ENCODE results near the gene CCR6.

The CCR6 gene

GRCh38 chr6:167148997-167149396 is 26.1 kb downstream of the CCR6 start:
- Mint-ChIP-seq H3K9me3 (no peaks in the 10 kb centered on the region), H3K4me1 (ENCODE audit: low read depth) (peaks cover 36% of the 10 kb centered on the region), H3K27ac (no peak overlapping the region), H3K4me3 (no peak overlapping the region), H3K27me3 (peaks cover 6% of the 10 kb centered on the region), H3K36me3 (ENCODE audit: low read depth) (no peaks in the 10 kb centered on the region)
- intact Hi-C loops (cut with micrococcal nuclease), result no loop called here

GRCh38 chr6:167150941-167151549 is 28.1 kb downstream of the CCR6 start:
- Mint-ChIP-seq H3K4me1 (ENCODE audit: low read depth) (peaks cover 46% of the 10 kb centered on the region), H3K27me3 (peaks cover 4% of the 10 kb centered on the region), H3K4me3 (no peak overlapping the region), H3K9me3 (no peaks in the 10 kb centered on the region), H3K36me3 (ENCODE audit: low read depth) (no peaks in the 10 kb centered on the region), H3K27ac (peak overlapping the region; percentile 13)
- intact Hi-C loops (cut with micrococcal nuclease), result no loop called here

- H3K4me1 Mint-ChIP-seq (ENCODE audit: low read depth), result peaks cover 44% of the 10 kb centered on the region
- H3K4me3 Mint-ChIP-seq, result no peak overlapping the region
- H3K27ac Mint-ChIP-seq, result peak overlapping the region; percentile 13
- H3K27me3 Mint-ChIP-seq, result peaks cover 2% of the 10 kb centered on the region
- H3K9me3 Mint-ChIP-seq, result no peaks in the 10 kb centered on the region
- no peaks in the 10 kb centered on the region for H3K36me3 Mint-ChIP-seq (ENCODE audit: low read depth)
- intact Hi-C loops (cut with micrococcal nuclease), result no loop called here
Observed at GRCh38 chr6:167151648-167152047, 28.8 kb downstream of the CCR6 start.

- intact Hi-C loops (cut with micrococcal nuclease), result no loop called here
- peaks cover 3% of the 10 kb centered on the region for H3K27me3 Mint-ChIP-seq
- peaks cover 52% of the 10 kb centered on the region for H3K4me1 Mint-ChIP-seq (ENCODE audit: low read depth)
- no peak overlapping the region for H3K27ac Mint-ChIP-seq
- no peaks in the 10 kb centered on the region for H3K9me3 Mint-ChIP-seq
- no peak overlapping the region for H3K4me3 Mint-ChIP-seq
- no peaks in the 10 kb centered on the region for H3K36me3 Mint-ChIP-seq (ENCODE audit: low read depth)
Observed at GRCh38 chr6:167152862-167153261, 30.0 kb downstream of the CCR6 start.

- Mint-ChIP-seq H3K27ac (no peak overlapping the region), H3K4me3 (peak overlapping the region; percentile 58), H3K27me3 (peaks cover 3% of the 10 kb centered on the region), H3K9me3 (no peaks in the 10 kb centered on the region), H3K4me1 (ENCODE audit: low read depth) (peaks cover 53% of the 10 kb centered on the region), H3K36me3 (ENCODE audit: low read depth) (no peaks in the 10 kb centered on the region)
- intact Hi-C loops (cut with micrococcal nuclease), result no loop called here
Observed at GRCh38 chr6:167153521-167153959, 30.6 kb downstream of the CCR6 start.

GRCh38 chr6:167154291-167154690 is 31.4 kb downstream of the CCR6 start:
- Mint-ChIP-seq H3K27me3 (peaks cover 3% of the 10 kb centered on the region), H3K4me3 (no peak overlapping the region), H3K27ac (no peak overlapping the region), H3K4me1 (ENCODE audit: low read depth) (peaks cover 53% of the 10 kb centered on the region), H3K9me3 (no peaks in the 10 kb centered on the region), H3K36me3 (ENCODE audit: low read depth) (no peaks in the 10 kb centered on the region)
- intact Hi-C loops (cut with micrococcal nuclease), result no loop called here

- Mint-ChIP-seq H3K4me1 (ENCODE audit: low read depth) (peaks cover 53% of the 10 kb centered on the region), H3K27me3 (peaks cover 3% of the 10 kb centered on the region), H3K27ac (no peak overlapping the region), H3K4me3 (no peak overlapping the region), H3K9me3 (no peaks in the 10 kb centered on the region), H3K36me3 (ENCODE audit: low read depth) (no peaks in the 10 kb centered on the region)
- intact Hi-C loops (cut with micrococcal nuclease), result no loop called here
Observed at GRCh38 chr6:167154895-167155294, 32.0 kb downstream of the CCR6 start.

GRCh38 chr6:167157414-167157813 is 34.5 kb downstream of the CCR6 start:
- Mint-ChIP-seq H3K4me3 (no peak overlapping the region), H3K4me1 (ENCODE audit: low read depth) (peaks cover 36% of the 10 kb centered on the region), H3K36me3 (ENCODE audit: low read depth) (no peaks in the 10 kb centered on the region), H3K9me3 (no peaks in the 10 kb centered on the region), H3K27me3 (peaks cover 3% of the 10 kb centered on the region), H3K27ac (peak overlapping the region; percentile 51)
- intact Hi-C loops (cut with micrococcal nuclease), result no loop called here

GRCh38 chr6:167157863-167158262 is 35.0 kb downstream of the CCR6 start, which contains the start of gene GPR31:
TSS of gene GPR31 (minus strand) at chr6:167157980. CDS start at chr6:167157831, 149 bp downstream.
- intact Hi-C loops (cut with micrococcal nuclease), result no loop called here
- Mint-ChIP-seq H3K36me3 (ENCODE audit: low read depth) (no peaks in the 10 kb centered on the region), H3K4me3 (no peak within 1 kb of the TSS), H3K27me3 (peaks cover 3% of the 10 kb centered on the region), H3K9me3 (no peaks in the 10 kb centered on the region), H3K27ac (peak within 1 kb of the TSS; percentile 51), H3K4me1 (ENCODE audit: low read depth) (peaks cover 33% of the 10 kb centered on the region)

- intact Hi-C loops (cut with micrococcal nuclease), result no loop called here
- Mint-ChIP-seq H3K9me3 (no peaks in the 10 kb centered on the region), H3K27ac (no peak overlapping the region), H3K4me1 (ENCODE audit: low read depth) (peaks cover 10% of the 10 kb centered on the region), H3K4me3 (no peak overlapping the region), H3K36me3 (ENCODE audit: low read depth) (no peaks in the 10 kb centered on the region), H3K27me3 (peaks cover 3% of the 10 kb centered on the region)
Observed at GRCh38 chr6:167161851-167162467, 39.1 kb downstream of the CCR6 start.

GRCh38 chr6:167162591-167162990 is 39.7 kb downstream of the CCR6 start:
- no peak overlapping the region for H3K27ac Mint-ChIP-seq
- H3K27me3 Mint-ChIP-seq, result no peaks in the 10 kb centered on the region
- H3K4me3 Mint-ChIP-seq, result no peak overlapping the region
- no peaks in the 10 kb centered on the region for H3K9me3 Mint-ChIP-seq
- intact Hi-C loops (cut with micrococcal nuclease), result no loop called here
- no peaks in the 10 kb centered on the region for H3K36me3 Mint-ChIP-seq (ENCODE audit: low read depth)
- peaks cover 4% of the 10 kb centered on the region for H3K4me1 Mint-ChIP-seq (ENCODE audit: low read depth)

- Mint-ChIP-seq H3K4me3 (no peak overlapping the region), H3K27ac (no peak overlapping the region), H3K36me3 (ENCODE audit: low read depth) (no peaks in the 10 kb centered on the region), H3K4me1 (ENCODE audit: low read depth) (no peaks in the 10 kb centered on the region), H3K9me3 (no peaks in the 10 kb centered on the region), H3K27me3 (no peaks in the 10 kb centered on the region)
- intact Hi-C loops (cut with micrococcal nuclease), result no loop called here
Observed at GRCh38 chr6:167163476-167164011, 40.6 kb downstream of the CCR6 start.

GRCh38 chr6:167164261-167164660 is 41.4 kb downstream of the CCR6 start:
- intact Hi-C loops (cut with micrococcal nuclease), result no loop called here
- Mint-ChIP-seq H3K27ac (no peak overlapping the region), H3K4me1 (ENCODE audit: low read depth) (no peaks in the 10 kb centered on the region), H3K9me3 (no peaks in the 10 kb centered on the region), H3K27me3 (no peaks in the 10 kb centered on the region), H3K36me3 (ENCODE audit: low read depth) (no peaks in the 10 kb centered on the region), H3K4me3 (no peak overlapping the region)

- H3K27me3 Mint-ChIP-seq, result no peaks in the 10 kb centered on the region
- no peaks in the 10 kb centered on the region for H3K9me3 Mint-ChIP-seq
- H3K4me3 Mint-ChIP-seq, result no peak overlapping the region
Observed at GRCh38 chr6:167165858-167166471, 43.1 kb downstream of the CCR6 start.

More at GRCh38 chr6:167165858-167166471, 43.1 kb downstream of the CCR6 start:
- H3K27ac Mint-ChIP-seq, result no peak overlapping the region
- intact Hi-C loops (cut with micrococcal nuclease), result no loop called here
- H3K4me1 Mint-ChIP-seq (ENCODE audit: low read depth), result no peaks in the 10 kb centered on the region
- H3K36me3 Mint-ChIP-seq (ENCODE audit: low read depth), result no peaks in the 10 kb centered on the region
